Ovary (tissue), 3 donors: ENCODE results near the gene PARD3.

Experiments
- CTCF ChIP-seq, 3 donors: fragments of 450-650 bp in 2 of 3; fragments of 200-600 bp in 1 of 3; IDR thresholded peaks; one replicate each; pipeline versions ENCODE4 v1.5.1 to v1.8.0; 2016 to 2022; ENCODE audit warnings: antibody characterized with exemption in 3 of 3, mild to moderate bottlenecking in 1 of 3
- POLR2A ChIP-seq: fragments of 450-650 bp; IDR thresholded peaks from one replicate; pipeline ENCODE4 v1.6.1; 2017; ENCODE audit warnings: antibody characterized with exemption, mild to moderate bottlenecking, moderate library complexity
- donor health status: DM: no; HTN: no; CAD: no.

DNA sequence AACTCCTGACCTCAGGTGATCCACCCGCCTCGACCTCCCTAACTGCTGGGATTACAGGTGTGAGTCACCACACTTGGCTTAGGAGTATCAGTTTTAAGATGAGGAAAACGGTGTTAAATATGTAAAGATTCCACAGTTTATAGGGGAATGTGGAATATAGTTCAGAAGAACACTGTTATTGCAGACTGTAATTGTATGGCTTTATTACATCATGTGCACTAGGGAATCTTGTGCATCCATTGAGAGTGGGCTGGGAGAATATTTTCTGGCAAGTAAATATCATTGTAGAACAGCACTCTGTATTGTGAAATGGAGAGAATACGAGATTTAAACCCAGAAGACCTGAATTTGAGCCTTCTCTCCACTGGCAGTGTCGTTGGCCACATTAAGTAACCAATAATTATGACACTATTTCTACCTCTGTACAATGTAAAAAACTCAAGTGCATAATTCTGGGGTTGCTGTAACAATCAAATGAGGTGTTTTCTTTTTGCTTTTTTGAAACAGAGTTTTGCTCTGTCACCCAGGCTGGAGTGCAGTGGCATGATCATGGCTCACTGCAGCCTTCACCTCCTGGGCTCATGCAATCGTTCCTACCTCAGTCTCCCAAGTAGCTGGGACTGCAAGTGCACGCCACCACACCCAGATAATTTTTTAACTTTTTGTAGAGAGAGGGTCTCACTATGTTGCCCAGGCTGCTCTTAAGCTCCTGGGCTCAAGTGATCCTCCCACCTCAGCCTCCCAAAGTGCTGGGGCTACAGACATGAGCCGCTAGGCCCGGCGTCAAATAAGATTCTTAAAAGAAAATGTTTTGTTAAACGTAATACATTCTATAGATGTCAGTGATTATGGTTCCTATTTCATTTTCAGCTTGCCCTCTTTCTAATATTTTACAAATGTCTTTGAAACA, 12.0 kb upstream of the PARD3 start:
- no peak for TF ChIP-seq CTCF (IDR thresholded peaks at IDR 0.05)
- no peak for TF ChIP-seq POLR2A
